22Rv1 (cell line): ENCODE measurements around the gene CACNA1E.

Experiments used
- H3K27ac ChIP-seq: fragments of 450-650 bp; 2 replicates; pipeline ENCODE4 v1.5.1; 2017
- CTCF ChIP-seq: fragments of 450-650 bp; IDR thresholded peaks from 2 replicates; pipeline ENCODE4 v1.5.1; 2017; ENCODE audit warnings: mild to moderate bottlenecking
- ZFX ChIP-seq: fragments of 450-650 bp; IDR thresholded peaks from 2 replicates; pipeline ENCODE4 v1.6.1; 2017; ENCODE audit warnings: antibody characterized with exemption, borderline replicate concordance

The CACNA1E gene

GRCh38 chr1:181655756-181656155, 172.4 kb downstream of the CACNA1E start:
- no peak overlapping the region for H3K27ac ChIP-seq
- TF ChIP-seq ZFX (no peak), CTCF (no peak)

- H3K27ac ChIP-seq = no peak overlapping the region
- no peak for TF ChIP-seq ZFX
- TF ChIP-seq CTCF = no peak
Observed at GRCh38 chr1:181656491-181656890, 173.2 kb downstream of the CACNA1E start.

GRCh38 chr1:181658581-181658980, 175.3 kb downstream of the CACNA1E start:
- TF ChIP-seq CTCF (no peak), ZFX (no peak)
- H3K27ac ChIP-seq = no peak overlapping the region

- TF ChIP-seq ZFX (no peak), CTCF (no peak)
Observed at GRCh38 chr1:181659321-181659957, 176.1 kb downstream of the CACNA1E start.

GRCh38 chr1:181660621-181661020, 177.3 kb downstream of the CACNA1E start:
- H3K27ac ChIP-seq = no peak overlapping the region
- TF ChIP-seq CTCF = no peak
- TF ChIP-seq ZFX = no peak

More at GRCh38 chr1:181659321-181659957, 176.1 kb downstream of the CACNA1E start:
- H3K27ac ChIP-seq = no peak overlapping the region

GRCh38 chr1:181661569-181661968, 178.3 kb downstream of the CACNA1E start:
- TF ChIP-seq CTCF (no peak), ZFX (no peak)
- no peak overlapping the region for H3K27ac ChIP-seq

GRCh38 chr1:181662606-181663005, 179.3 kb downstream of the CACNA1E start:
- no peak overlapping the region for H3K27ac ChIP-seq
- TF ChIP-seq CTCF = no peak
- no peak for TF ChIP-seq ZFX
